SK-N-SH (cell line): ENCODE results near the gene CAD. TPM values are rescaled to one million over a fixed set of nuclear protein-coding genes. Genes with fewer than 3 reads are reported as not detected.

Experiments
- CTCF ChIA-PET: fragments of 300-600, 350-600 bp; formaldehyde crosslinking; extraction: SDS; loops from one replicate; lab custom pipeline; 2021; lab: Yijun Ruan, JAX
- POLR2A ChIA-PET: fragments of 350-600 bp; sonication (Branson Sonifier 250); formaldehyde crosslinking; extraction: SDS; loops from one replicate; lab custom pipeline; 2020; ENCODE audit warnings: antibody characterized with exemption, inconsistent platforms; lab: Yijun Ruan, JAX
- DNase-seq: peaks from one replicate; pipeline ENCODE4 v3.0.0; 2012
- H2AFZ ChIP-seq: fragments of 200-600 bp; sonication (generic); 2 replicates; pipeline ENCODE4 v1.8.1; 2016; ENCODE audit warnings: antibody characterized with exemption, mild to moderate bottlenecking, low read depth
- H3F3A ChIP-seq: fragments of 200-600 bp; sonication (generic); replicated peaks from 2 replicates; pipeline ENCODE3; 2016; ENCODE audit warnings: antibody characterized with exemption, mild to moderate bottlenecking; ENCODE audit not compliant: insufficient read depth
- H3K27ac ChIP-seq, 2 experiments: fragments of 200-500 bp in 1 of 2; fragments of 200-600 bp in 1 of 2; sonication (Bioruptor generic) in 1 of 2; sonication (generic), shearing (Covaris generic) in 1 of 2; 2 replicates each; pipeline versions ENCODE4 v1.5.1 to v1.6.1; 2014 to 2016; ENCODE audit warnings: low read depth in 2 of 2, inconsistent platforms in 1 of 2, low read length in 1 of 2, mild to moderate bottlenecking in 1 of 2, mixed read lengths in 1 of 2
- H3K27me3 ChIP-seq: fragments of 200-600 bp; sonication (generic), shearing (Covaris generic); 2 replicates; pipeline ENCODE4 v1.6.1; 2016; ENCODE audit warnings: mixed run types; ENCODE audit not compliant: insufficient read depth
- H3K36me3 ChIP-seq, 2 experiments: fragments of 200-500 bp in 1 of 2; fragments of 200-600 bp in 1 of 2; sonication (Bioruptor generic) in 1 of 2; sonication (generic) in 1 of 2; replicated peaks in 1 of 2; 2 replicates each; pipeline versions ENCODE3 to v1.5.1; 2014 to 2016; ENCODE audit warnings: low read length in 1 of 2, mild to moderate bottlenecking in 1 of 2; ENCODE audit not compliant: insufficient read depth in 2 of 2, control insufficient read depth in 1 of 2
- H3K4me1 ChIP-seq, 2 experiments: fragments of 200-500 bp in 1 of 2; fragments of 200-600 bp in 1 of 2; sonication (Bioruptor generic) in 1 of 2; sonication (generic), shearing (Covaris generic) in 1 of 2; 2 replicates each; pipeline versions ENCODE4 v1.5.1 to v1.6.1; 2014 to 2016; ENCODE audit warnings: low read depth in 1 of 2, low read length in 1 of 2, mixed run types in 1 of 2; ENCODE audit not compliant: insufficient read depth in 2 of 2, control insufficient read depth in 1 of 2
- H3K4me2 ChIP-seq: fragments of 200-600 bp; sonication (generic), shearing (Covaris generic); 2 replicates; pipeline ENCODE4 v1.6.1; 2017; ENCODE audit warnings: mixed run types
- H3K4me3 ChIP-seq, 2 experiments: fragments of 200-500 bp in 1 of 2; fragments of 200-600 bp in 1 of 2; sonication (Bioruptor generic) in 1 of 2; sonication (generic), shearing (Covaris generic) in 1 of 2; 2 replicates each; pipeline versions ENCODE4 v1.5.1 to v1.8.1; 2014 to 2016; ENCODE audit warnings: low read depth in 2 of 2, inconsistent platforms in 1 of 2, low read length in 1 of 2, mild to moderate bottlenecking in 1 of 2, mixed read lengths in 1 of 2, moderate library complexity in 1 of 2
- H3K79me2 ChIP-seq: fragments of 200-600 bp; sonication (generic); 2 replicates; pipeline ENCODE4 v1.8.1; 2017; ENCODE audit warnings: mild to moderate bottlenecking; ENCODE audit not compliant: insufficient read depth
- H3K9ac ChIP-seq: fragments of 200-600 bp; sonication (generic); 2 replicates; pipeline ENCODE4 v1.6.1; 2017; ENCODE audit warnings: mixed run types
- H3K9me2 ChIP-seq: fragments of 200-600 bp; sonication (generic); 2 replicates; pipeline ENCODE4 v1.6.1; 2017; ENCODE audit warnings: mixed run types
- H3K9me3 ChIP-seq: fragments of 200-600 bp; sonication (generic); 2 replicates; pipeline ENCODE4 v1.6.1; 2017; ENCODE audit warnings: mixed run types, mild to moderate bottlenecking, moderate library complexity
- H4K20me1 ChIP-seq: fragments of 200-600 bp; sonication (generic); 2 replicates; pipeline ENCODE4 v1.6.1; 2017; ENCODE audit warnings: mild to moderate bottlenecking, mixed run types; ENCODE audit not compliant: insufficient read depth
- CHD2 ChIP-seq: fragments of 150-350 bp; IDR thresholded peaks from 2 replicates; pipeline ENCODE4 v1.6.1; 2018; ENCODE audit warnings: low read length; ENCODE audit not compliant: partially characterized antibody
- CTCF ChIP-seq: fragments of 200-600 bp; sonication (generic); IDR thresholded peaks from 2 replicates; pipeline ENCODE4 v1.6.1; 2017; ENCODE audit warnings: antibody characterized with exemption, mild to moderate bottlenecking, moderate library complexity
- ELF1 ChIP-seq: IDR thresholded peaks from 2 replicates; pipeline ENCODE4 v1.4.0; 2012
- EP300 ChIP-seq, 2 experiments: IDR thresholded peaks; 2 replicates each; pipeline versions ENCODE4 v1.4.0 to v1.6.1; 2012; ENCODE audit warnings: borderline replicate concordance in 1 of 2, low read depth in 1 of 2, low read length in 1 of 2
- FOXM1 ChIP-seq: IDR thresholded peaks from 2 replicates; pipeline ENCODE4 v1.4.0; 2012; ENCODE audit warnings: low read depth, mild to moderate bottlenecking
- GATA2 ChIP-seq: sonication (generic); formaldehyde crosslinking; IDR thresholded peaks from 2 replicates; pipeline ENCODE4 v1.5.0; 2020; ENCODE audit warnings: mild to moderate bottlenecking, missing genetic modification reagents
- MEF2A ChIP-seq: IDR thresholded peaks from 2 replicates; pipeline ENCODE4 v1.4.0; 2012; ENCODE audit warnings: low read depth, borderline replicate concordance
- MXI1 ChIP-seq: IDR thresholded peaks from 2 replicates; pipeline ENCODE4 v1.6.1; 2012; ENCODE audit warnings: mild to moderate bottlenecking, low read depth, low read length, improper control_type of control experiment
- NFIC ChIP-seq: IDR thresholded peaks from 2 replicates; pipeline ENCODE4 v1.4.0; 2012; ENCODE audit warnings: borderline replicate concordance
- NRF1 ChIP-seq: IDR thresholded peaks from 2 replicates; pipeline ENCODE4 v1.6.1; 2012; ENCODE audit warnings: low read depth, mild to moderate bottlenecking, low read length
- PBX3 ChIP-seq: IDR thresholded peaks from 2 replicates; pipeline ENCODE4; 2012
- RAD21 ChIP-seq: IDR thresholded peaks from 2 replicates; pipeline ENCODE4 v1.6.1; 2012; ENCODE audit warnings: mild to moderate bottlenecking, low read length
- RCOR1 ChIP-seq: fragments of 150-350 bp; IDR thresholded peaks from 2 replicates; pipeline ENCODE4 v1.6.1; 2017; ENCODE audit warnings: antibody characterized with exemption, low read length
- RFX5 ChIP-seq: IDR thresholded peaks from 2 replicates; pipeline ENCODE4 v1.6.1; 2012; ENCODE audit warnings: mild to moderate bottlenecking, improper control_type of control experiment, low read length
- SIN3A ChIP-seq: IDR thresholded peaks from 2 replicates; pipeline ENCODE4 v1.6.1; 2012; ENCODE audit warnings: low read depth, mild to moderate bottlenecking, low read length, moderate library complexity, borderline replicate concordance
- SMC3 ChIP-seq: IDR thresholded peaks from 2 replicates; pipeline ENCODE4 v1.6.1; 2012; ENCODE audit warnings: low read depth, low read length, improper control_type of control experiment
- TAF1 ChIP-seq: IDR thresholded peaks from 2 replicates; pipeline ENCODE4 v1.6.1; 2012; ENCODE audit warnings: low read depth, mild to moderate bottlenecking, low read length, moderate library complexity, borderline replicate concordance
- TCF12 ChIP-seq: IDR thresholded peaks from 2 replicates; pipeline ENCODE4 v1.4.0; 2012
- TEAD4 ChIP-seq: IDR thresholded peaks from 2 replicates; pipeline ENCODE4 v1.4.0; 2012; ENCODE audit warnings: mild to moderate bottlenecking, borderline replicate concordance; ENCODE audit not compliant: insufficient read depth
- USF1 ChIP-seq: IDR thresholded peaks from 2 replicates; pipeline ENCODE4 v1.4.0; 2012; ENCODE audit warnings: low read depth, borderline replicate concordance
- USF2 ChIP-seq: fragments of 150-350 bp; IDR thresholded peaks from 2 replicates; pipeline ENCODE4 v1.6.1; 2017; ENCODE audit warnings: antibody characterized with exemption, low read length, low read depth, borderline replicate concordance
- WGBS: methylation state at CpG from one replicate; pipeline ENCODE4 v1.1.6; 2017; ENCODE audit warnings: low lambda C conversion rate; 5-methylcytosine and 5-hydroxymethylcytosine counted together
- polyA plus RNA-seq, 3 experiments: library from polyadenylated mRNA; depleted of rRNA; stranded (reverse); fragments of >200 nt; gene quantifications; 2 replicates each; pipeline ENCODE4 v1.2.3, GENCODE V29; 2012

CAD gene
- polyA plus RNA-seq, 1 of the 3 experiments (the other 2 are of a cell fraction) = 47.6 TPM

- peak overlapping the region; percentile 72 for H3K4me2 ChIP-seq
- H3K4me3 ChIP-seq = no peak overlapping the region
- peaks cover under 1% of the 10 kb centered on the region; the same call in 1 of the 2 replicates for H3K27me3 ChIP-seq
- H3K36me3 ChIP-seq = no peaks in the 10 kb centered on the region
- H3K9me2 ChIP-seq = no peaks in the 10 kb centered on the region
- peaks cover 17% of the 10 kb centered on the region for H3F3A ChIP-seq
- WGBS = 37% methylated on average over 13 of the region's 13 CpGs
- H3K9ac ChIP-seq = no peak overlapping the region
- H4K20me1 ChIP-seq = no peaks in the 10 kb centered on the region
- no peaks in the 10 kb centered on the region for H3K9me3 ChIP-seq
- H3K79me2 ChIP-seq = no peaks in the 10 kb centered on the region
- CTCF ChIA-PET = interaction anchor here (0.6 to 10.8 kb wide), 9 partner anchors 10 to 293 kb away, joined by 3 to 133 read pairs (median 4); partner anchors contain the start of genes ABHD1 and SLC30A3
- peak; percentile 91 for DNase-seq
- H3K27ac ChIP-seq = peak overlapping the region; percentile 36 to 82
- TF ChIP-seq GATA2 (CRISPR knock-in tag) (peak; percentile 75), CHD2 (peak; percentile 38), MXI1 (peak; percentile 60; the same call in 1 of the 2 replicates), PBX3 (no peak), EP300 (IDR thresholded peaks at IDR 0.05; ENCODE audit: borderline replicate concordance in 1 of 2, low read depth in 1 of 2, low read length in 1 of 2) (peak in 1 of 2 experiments; percentile 29; a peak in 1 of 4 replicates), TEAD4 (no peak), RAD21 (peak; percentile 11; the same call in 1 of the 2 replicates)
- peaks cover 14 to 18% of the 10 kb centered on the region in 2 experiments for H3K4me1 ChIP-seq
- peak overlapping the region; percentile 47; the same call in 1 of the 2 replicates for H2AFZ ChIP-seq
- POLR2A ChIA-PET = interaction anchor here (0.8 to 1.0 kb wide), 2 partner anchors 9 to 27 kb away, joined by 3 to 4 read pairs; partner anchors contain the start of gene TRIM54
These were observed 38.0 kb downstream of the CAD start for GRCh38 chr2:27255187-27255586.

- Histone ChIP-seq H3F3A (peaks cover 17% of the 10 kb centered on the region), H2AFZ (0 out of 2 replicates have a peak overlapping the region, but pooled peaks have one; percentile 47), H3K9ac (no peak overlapping the region), H3K4me1 (peaks cover 14 to 18% of the 10 kb centered on the region in 2 experiments), H3K9me3 (no peaks in the 10 kb centered on the region), H3K36me3 (no peaks in the 10 kb centered on the region), H3K9me2 (no peaks in the 10 kb centered on the region), H3K27ac (peak overlapping the region; percentile 36 to 82), H3K27me3 (peaks cover 5% of the 10 kb centered on the region; the same call in 1 of the 2 replicates), H4K20me1 (no peaks in the 10 kb centered on the region), H3K4me2 (peak overlapping the region; percentile 72), H3K79me2 (no peaks in the 10 kb centered on the region), H3K4me3 (no peak overlapping the region)
- DNase-seq = no peak
- WGBS = 19% methylated on average over 1 of the region's 1 CpG
- CTCF ChIA-PET = interaction anchor here (0.9 to 10.8 kb wide), 10 partner anchors 9 to 132 kb away, joined by 3 to 133 read pairs (median 4); partner anchors contain the start of genes ABHD1 and SLC30A3
- POLR2A ChIA-PET = interaction anchor here (0.8 to 1.0 kb wide), 2 partner anchors 8 to 27 kb away, joined by 3 to 4 read pairs; partner anchors contain the start of gene TRIM54
- TF ChIP-seq PBX3 (peak; percentile 69), CTCF (no peak), MXI1 (no peak), RFX5 (no peak), USF2 (no peak), RCOR1 (no peak), ELF1 (no peak), CHD2 (no peak), TEAD4 (0 out of 2 replicates have a peak, but pooled peaks have one; percentile 44), USF1 (no peak), MEF2A (no peak; the same call in 1 of the 2 replicates), NFIC (peak; percentile 74; the same call in 1 of the 2 replicates), GATA2 (CRISPR knock-in tag) (no peak), SMC3 (no peak), FOXM1 (no peak), SIN3A (no peak), TAF1 (no peak), NRF1 (no peak), TCF12 (peak; percentile 41; the same call in 1 of the 2 replicates)
These were observed 38.5 kb downstream of the CAD start for GRCh38 chr2:27255660-27256059.
